SK-N-SH (cell line): ENCODE data around the gene HIBADH. TPM values are rescaled to one million over a fixed set of nuclear protein-coding genes. Genes with fewer than 3 reads are reported as not detected.

Experiments used
- CTCF ChIA-PET: fragments of 300-600, 350-600 bp; formaldehyde crosslinking; extraction: SDS; loops from one replicate; lab custom pipeline; 2021; lab: Yijun Ruan, JAX
- POLR2A ChIA-PET: fragments of 350-600 bp; sonication (Branson Sonifier 250); formaldehyde crosslinking; extraction: SDS; loops from one replicate; lab custom pipeline; 2020; ENCODE audit warnings: antibody characterized with exemption, inconsistent platforms; lab: Yijun Ruan, JAX
- DNase-seq: peaks from one replicate; pipeline ENCODE4 v3.0.0; 2012
- H2AFZ ChIP-seq: fragments of 200-600 bp; sonication (generic); 2 replicates; pipeline ENCODE4 v1.8.1; 2016; ENCODE audit warnings: antibody characterized with exemption, mild to moderate bottlenecking, low read depth
- H3F3A ChIP-seq: fragments of 200-600 bp; sonication (generic); replicated peaks from 2 replicates; pipeline ENCODE3; 2016; ENCODE audit warnings: antibody characterized with exemption, mild to moderate bottlenecking; ENCODE audit not compliant: insufficient read depth
- H3K27ac ChIP-seq, 2 experiments: fragments of 200-500 bp in 1 of 2; fragments of 200-600 bp in 1 of 2; sonication (Bioruptor generic) in 1 of 2; sonication (generic), shearing (Covaris generic) in 1 of 2; 2 replicates each; pipeline versions ENCODE4 v1.5.1 to v1.6.1; 2014 to 2016; ENCODE audit warnings: low read depth in 2 of 2, inconsistent platforms in 1 of 2, low read length in 1 of 2, mild to moderate bottlenecking in 1 of 2, mixed read lengths in 1 of 2
- H3K27me3 ChIP-seq: fragments of 200-600 bp; sonication (generic), shearing (Covaris generic); 2 replicates; pipeline ENCODE4 v1.6.1; 2016; ENCODE audit warnings: mixed run types; ENCODE audit not compliant: insufficient read depth
- H3K36me3 ChIP-seq, 2 experiments: fragments of 200-500 bp in 1 of 2; fragments of 200-600 bp in 1 of 2; sonication (Bioruptor generic) in 1 of 2; sonication (generic) in 1 of 2; replicated peaks in 1 of 2; 2 replicates each; pipeline versions ENCODE3 to v1.5.1; 2014 to 2016; ENCODE audit warnings: low read length in 1 of 2, mild to moderate bottlenecking in 1 of 2; ENCODE audit not compliant: insufficient read depth in 2 of 2, control insufficient read depth in 1 of 2
- H3K4me1 ChIP-seq, 2 experiments: fragments of 200-500 bp in 1 of 2; fragments of 200-600 bp in 1 of 2; sonication (Bioruptor generic) in 1 of 2; sonication (generic), shearing (Covaris generic) in 1 of 2; 2 replicates each; pipeline versions ENCODE4 v1.5.1 to v1.6.1; 2014 to 2016; ENCODE audit warnings: low read depth in 1 of 2, low read length in 1 of 2, mixed run types in 1 of 2; ENCODE audit not compliant: insufficient read depth in 2 of 2, control insufficient read depth in 1 of 2
- H3K4me2 ChIP-seq: fragments of 200-600 bp; sonication (generic), shearing (Covaris generic); 2 replicates; pipeline ENCODE4 v1.6.1; 2017; ENCODE audit warnings: mixed run types
- H3K4me3 ChIP-seq, 2 experiments: fragments of 200-500 bp in 1 of 2; fragments of 200-600 bp in 1 of 2; sonication (Bioruptor generic) in 1 of 2; sonication (generic), shearing (Covaris generic) in 1 of 2; 2 replicates each; pipeline versions ENCODE4 v1.5.1 to v1.8.1; 2014 to 2016; ENCODE audit warnings: low read depth in 2 of 2, inconsistent platforms in 1 of 2, low read length in 1 of 2, mild to moderate bottlenecking in 1 of 2, mixed read lengths in 1 of 2, moderate library complexity in 1 of 2
- H3K79me2 ChIP-seq: fragments of 200-600 bp; sonication (generic); 2 replicates; pipeline ENCODE4 v1.8.1; 2017; ENCODE audit warnings: mild to moderate bottlenecking; ENCODE audit not compliant: insufficient read depth
- H3K9ac ChIP-seq: fragments of 200-600 bp; sonication (generic); 2 replicates; pipeline ENCODE4 v1.6.1; 2017; ENCODE audit warnings: mixed run types
- H3K9me2 ChIP-seq: fragments of 200-600 bp; sonication (generic); 2 replicates; pipeline ENCODE4 v1.6.1; 2017; ENCODE audit warnings: mixed run types
- H3K9me3 ChIP-seq: fragments of 200-600 bp; sonication (generic); 2 replicates; pipeline ENCODE4 v1.6.1; 2017; ENCODE audit warnings: mixed run types, mild to moderate bottlenecking, moderate library complexity
- H4K20me1 ChIP-seq: fragments of 200-600 bp; sonication (generic); 2 replicates; pipeline ENCODE4 v1.6.1; 2017; ENCODE audit warnings: mild to moderate bottlenecking, mixed run types; ENCODE audit not compliant: insufficient read depth
- CHD2 ChIP-seq: fragments of 150-350 bp; IDR thresholded peaks from 2 replicates; pipeline ENCODE4 v1.6.1; 2018; ENCODE audit warnings: low read length; ENCODE audit not compliant: partially characterized antibody
- ELF1 ChIP-seq: IDR thresholded peaks from 2 replicates; pipeline ENCODE4 v1.4.0; 2012
- FOXJ3 ChIP-seq: sonication (generic); formaldehyde crosslinking; IDR thresholded peaks from 2 replicates; pipeline ENCODE4 v1.5.1; 2020; ENCODE audit warnings: mild to moderate bottlenecking, missing genetic modification reagents
- GATA2 ChIP-seq: sonication (generic); formaldehyde crosslinking; IDR thresholded peaks from 2 replicates; pipeline ENCODE4 v1.5.0; 2020; ENCODE audit warnings: mild to moderate bottlenecking, missing genetic modification reagents
- JUND ChIP-seq: IDR thresholded peaks from 2 replicates; pipeline ENCODE4 v1.4.0; 2012
- MEF2A ChIP-seq: IDR thresholded peaks from 2 replicates; pipeline ENCODE4 v1.4.0; 2012; ENCODE audit warnings: low read depth, borderline replicate concordance
- MXI1 ChIP-seq: IDR thresholded peaks from 2 replicates; pipeline ENCODE4 v1.6.1; 2012; ENCODE audit warnings: mild to moderate bottlenecking, low read depth, low read length, improper control_type of control experiment
- NFIC ChIP-seq: IDR thresholded peaks from 2 replicates; pipeline ENCODE4 v1.4.0; 2012; ENCODE audit warnings: borderline replicate concordance
- NRF1 ChIP-seq: IDR thresholded peaks from 2 replicates; pipeline ENCODE4 v1.6.1; 2012; ENCODE audit warnings: low read depth, mild to moderate bottlenecking, low read length
- PBX3 ChIP-seq: IDR thresholded peaks from 2 replicates; pipeline ENCODE4; 2012
- RAD21 ChIP-seq: IDR thresholded peaks from 2 replicates; pipeline ENCODE4 v1.6.1; 2012; ENCODE audit warnings: mild to moderate bottlenecking, low read length
- SIN3A ChIP-seq: IDR thresholded peaks from 2 replicates; pipeline ENCODE4 v1.6.1; 2012; ENCODE audit warnings: low read depth, mild to moderate bottlenecking, low read length, moderate library complexity, borderline replicate concordance
- SMC3 ChIP-seq: IDR thresholded peaks from 2 replicates; pipeline ENCODE4 v1.6.1; 2012; ENCODE audit warnings: low read depth, low read length, improper control_type of control experiment
- USF1 ChIP-seq: IDR thresholded peaks from 2 replicates; pipeline ENCODE4 v1.4.0; 2012; ENCODE audit warnings: low read depth, borderline replicate concordance
- USF2 ChIP-seq: fragments of 150-350 bp; IDR thresholded peaks from 2 replicates; pipeline ENCODE4 v1.6.1; 2017; ENCODE audit warnings: antibody characterized with exemption, low read length, low read depth, borderline replicate concordance
- YY1 ChIP-seq: IDR thresholded peaks from 2 replicates; pipeline ENCODE4 v1.4.0; 2012; ENCODE audit warnings: low read depth, mild to moderate bottlenecking
- ZBTB33 ChIP-seq: IDR thresholded peaks from 2 replicates; pipeline ENCODE4 v1.4.0; 2012; ENCODE audit warnings: low read depth, borderline replicate concordance
- WGBS: methylation state at CpG from one replicate; pipeline ENCODE4 v1.1.6; 2017; ENCODE audit warnings: low lambda C conversion rate; 5-methylcytosine and 5-hydroxymethylcytosine counted together
- polyA plus RNA-seq, 3 experiments: library from polyadenylated mRNA; depleted of rRNA; stranded (reverse); fragments of >200 nt; gene quantifications; 2 replicates each; pipeline ENCODE4 v1.2.3, GENCODE V29; 2012
- TF ChIP-seq, protein P1 (sequence below): IDR thresholded peaks from 2 replicates; pipeline ENCODE4 v1.4.0; 2012; ENCODE audit warnings: low read depth
- TF ChIP-seq, protein P2 (sequence below): fragments of 200-600 bp; sonication (generic); IDR thresholded peaks from 2 replicates; pipeline ENCODE4 v1.6.1; 2017; ENCODE audit warnings: antibody characterized with exemption, mild to moderate bottlenecking, moderate library complexity

HIBADH gene
- polyA plus RNA-seq, 1 of the 3 experiments (the other 2 are of a cell fraction), result 71.8 TPM

- H3K9me3 ChIP-seq, result peaks cover 16% of the 10 kb centered on the region; the same call in 1 of the 2 replicates
- H3K4me1 ChIP-seq, result peaks cover 0 to 3% of the 10 kb centered on the region in 2 experiments; a peak in 1 of 4 replicates
- POLR2A ChIA-PET, result no interaction called here
- H4K20me1 ChIP-seq, result no peaks in the 10 kb centered on the region
- DNase-seq, result no peak
- H3K27ac ChIP-seq, result no peak overlapping the region
- CTCF ChIA-PET, result no interaction called here
- 88% methylated on average over 1 of the region's 1 CpG for WGBS
- H3K36me3 ChIP-seq, result no peaks in the 10 kb centered on the region
- H3K79me2 ChIP-seq, result no peaks in the 10 kb centered on the region
- H3K4me3 ChIP-seq, result no peak overlapping the region
- H3K27me3 ChIP-seq, result no peaks in the 10 kb centered on the region
- H3K4me2 ChIP-seq, result no peak overlapping the region
- H3K9ac ChIP-seq, result no peak overlapping the region
- no peaks in the 10 kb centered on the region for H3K9me2 ChIP-seq
- no peak overlapping the region for H2AFZ ChIP-seq
- no peak for TF ChIP-seq GATA2
- no peak for TF ChIP-seq PBX3
- no peak for TF ChIP-seq USF2
- TF ChIP-seq NRF1, result no peak
- no peaks in the 10 kb centered on the region for H3F3A ChIP-seq
Observed at GRCh38 chr7:27685209-27685608, 22.5 kb upstream of the HIBADH start.

DNA sequence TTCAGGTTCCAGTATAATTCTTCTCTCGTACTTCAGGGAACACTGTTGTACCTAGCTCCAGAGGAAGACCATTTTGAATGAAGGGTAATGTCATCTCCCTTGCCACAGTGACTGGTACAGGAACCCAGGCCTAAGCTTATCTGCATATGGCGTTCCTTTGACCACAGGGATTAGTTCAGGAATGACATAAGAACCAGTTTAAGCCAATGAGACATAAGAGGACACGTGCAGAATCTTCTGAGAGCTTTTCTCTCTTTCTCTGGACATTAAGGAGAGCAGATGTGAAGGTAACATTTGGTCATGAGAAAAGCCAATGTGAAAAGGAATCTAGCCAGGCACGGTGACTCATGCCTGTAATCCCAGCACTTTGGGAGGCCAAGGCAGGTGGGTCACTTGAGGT lies 21.8 kb upstream of the HIBADH start:
- Histone ChIP-seq H3K4me2 (no peak overlapping the region), H3K9me3 (peaks cover 16% of the 10 kb centered on the region; the same call in 1 of the 2 replicates), H4K20me1 (no peaks in the 10 kb centered on the region)
- no peak for DNase-seq
- TF ChIP-seq ELF1, result no peak
- TF ChIP-seq MEF2A, result no peak
- TF ChIP-seq, protein P1, sequence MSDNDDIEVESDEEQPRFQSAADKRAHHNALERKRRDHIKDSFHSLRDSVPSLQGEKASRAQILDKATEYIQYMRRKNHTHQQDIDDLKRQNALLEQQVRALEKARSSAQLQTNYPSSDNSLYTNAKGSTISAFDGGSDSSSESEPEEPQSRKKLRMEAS, result no peak
- no peak for TF ChIP-seq SMC3
- no peak for TF ChIP-seq JUND
- TF ChIP-seq NFIC, result no peak
- TF ChIP-seq SIN3A, result no peak
- TF ChIP-seq, protein P2, sequence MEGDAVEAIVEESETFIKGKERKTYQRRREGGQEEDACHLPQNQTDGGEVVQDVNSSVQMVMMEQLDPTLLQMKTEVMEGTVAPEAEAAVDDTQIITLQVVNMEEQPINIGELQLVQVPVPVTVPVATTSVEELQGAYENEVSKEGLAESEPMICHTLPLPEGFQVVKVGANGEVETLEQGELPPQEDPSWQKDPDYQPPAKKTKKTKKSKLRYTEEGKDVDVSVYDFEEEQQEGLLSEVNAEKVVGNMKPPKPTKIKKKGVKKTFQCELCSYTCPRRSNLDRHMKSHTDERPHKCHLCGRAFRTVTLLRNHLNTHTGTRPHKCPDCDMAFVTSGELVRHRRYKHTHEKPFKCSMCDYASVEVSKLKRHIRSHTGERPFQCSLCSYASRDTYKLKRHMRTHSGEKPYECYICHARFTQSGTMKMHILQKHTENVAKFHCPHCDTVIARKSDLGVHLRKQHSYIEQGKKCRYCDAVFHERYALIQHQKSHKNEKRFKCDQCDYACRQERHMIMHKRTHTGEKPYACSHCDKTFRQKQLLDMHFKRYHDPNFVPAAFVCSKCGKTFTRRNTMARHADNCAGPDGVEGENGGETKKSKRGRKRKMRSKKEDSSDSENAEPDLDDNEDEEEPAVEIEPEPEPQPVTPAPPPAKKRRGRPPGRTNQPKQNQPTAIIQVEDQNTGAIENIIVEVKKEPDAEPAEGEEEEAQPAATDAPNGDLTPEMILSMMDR, result no peak
- no peak for TF ChIP-seq USF2
- no peak for TF ChIP-seq YY1
- TF ChIP-seq ZBTB33, result no peak
- TF ChIP-seq CHD2, result no peak
- TF ChIP-seq FOXJ3 (CRISPR knock-in tag), result no peak
- TF ChIP-seq USF1, result no peak
- no peak for TF ChIP-seq RAD21
- no peak for TF ChIP-seq MXI1
- TF ChIP-seq GATA2, result no peak
- TF ChIP-seq, all 33 proteins: peak for 0
- Histone ChIP-seq H3K27me3 (no peaks in the 10 kb centered on the region), H2AFZ (no peak overlapping the region), H3K27ac (no peak overlapping the region), H3K4me1 (no peaks in the 10 kb centered on the region), H3K79me2 (no peaks in the 10 kb centered on the region), H3F3A (peaks cover 6% of the 10 kb centered on the region), H3K9ac (no peak overlapping the region), H3K36me3 (no peaks in the 10 kb centered on the region), H3K9me2 (no peaks in the 10 kb centered on the region), H3K4me3 (no peak overlapping the region)
- ChIA-PET POLR2A (no interaction called here), CTCF (interaction anchor here (0.9 to 1.0 kb wide), 2 partner anchors 47 to 227 kb away, joined by 3 read pairs; no protein-coding TSS in a partner anchor)
- WGBS, result 72% methylated on average over 4 of the region's 4 CpGs
